IPS-18c (cell line): ENCODE measurements around the gene TPM2.

Experiments used
- H3K4me3 ChIP-seq: 2 replicates; pipeline ENCODE4 v1.7.0; 2013; ENCODE audit warnings: low read depth, mild to moderate bottlenecking, low read length, moderate library complexity; ENCODE audit not compliant: insufficient read depth
- H3K9me3 ChIP-seq: one replicate; pipeline ENCODE4 v1.6.1; 2013; ENCODE audit warnings: mild to moderate bottlenecking, low read length, moderate library complexity; ENCODE audit not compliant: control insufficient read depth, insufficient read depth

Gene TPM2

DNA sequence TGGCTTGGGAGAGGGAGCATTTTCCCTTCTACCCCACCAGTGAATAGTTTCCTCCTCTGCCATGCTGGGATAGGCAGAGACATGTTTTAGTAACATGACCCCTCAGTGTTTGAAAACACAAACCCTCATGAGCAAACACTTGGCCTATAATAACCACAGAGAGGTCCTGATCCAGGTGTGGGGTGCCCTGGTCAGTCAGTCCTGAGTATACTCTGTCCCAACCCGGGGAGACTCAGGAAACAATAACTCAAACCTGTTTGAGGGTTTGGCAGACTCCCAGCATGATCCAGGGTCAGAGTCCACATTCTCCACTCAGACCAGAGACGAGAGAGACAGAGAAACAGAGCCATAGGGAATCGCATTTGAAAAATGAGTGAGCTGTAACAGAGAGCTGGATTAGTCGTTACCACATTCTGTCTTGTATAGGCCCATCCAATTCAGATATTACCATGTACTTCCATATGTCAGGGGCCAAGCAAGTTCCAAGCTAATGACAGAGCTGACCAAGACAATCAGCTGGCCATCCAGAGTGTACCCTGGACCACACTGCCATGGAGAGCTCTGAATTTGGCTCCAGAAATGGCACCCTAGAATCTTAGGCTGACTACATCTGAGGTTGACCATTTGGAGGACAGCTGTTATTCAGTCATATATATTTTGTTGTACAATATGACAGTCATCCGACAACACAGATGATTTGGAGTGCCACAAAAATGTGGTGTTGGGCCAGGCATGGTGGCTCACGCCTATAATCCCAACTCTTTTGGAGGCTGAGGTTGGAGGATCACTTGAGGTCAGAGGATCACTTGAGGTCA lies 20.2 kb downstream of the TPM2 start:
- Histone ChIP-seq H3K9me3 (no peaks in the 10 kb centered on the region), H3K4me3 (no peak overlapping the region)

DNA sequence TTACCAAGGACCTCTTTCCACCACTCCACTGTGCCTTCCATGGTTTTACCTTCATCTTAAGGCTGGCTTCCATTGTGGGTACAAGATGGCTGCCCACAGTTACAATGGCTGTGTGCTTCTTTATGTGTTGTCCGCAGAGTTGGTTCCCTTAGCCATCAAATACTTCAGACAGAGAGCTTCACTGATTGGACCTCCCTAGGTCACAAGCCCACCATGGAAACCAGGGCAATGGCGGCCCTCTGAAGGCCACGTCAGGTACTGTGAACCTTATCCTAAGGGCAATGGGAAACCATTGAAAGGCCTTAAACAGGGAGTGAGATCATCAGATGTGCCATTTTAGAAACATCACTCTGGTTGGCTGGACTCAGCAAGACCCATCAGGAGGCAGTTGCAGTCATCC lies 21.8 kb downstream of the TPM2 start:
- Histone ChIP-seq H3K9me3 (no peaks in the 10 kb centered on the region), H3K4me3 (no peak overlapping the region)

DNA sequence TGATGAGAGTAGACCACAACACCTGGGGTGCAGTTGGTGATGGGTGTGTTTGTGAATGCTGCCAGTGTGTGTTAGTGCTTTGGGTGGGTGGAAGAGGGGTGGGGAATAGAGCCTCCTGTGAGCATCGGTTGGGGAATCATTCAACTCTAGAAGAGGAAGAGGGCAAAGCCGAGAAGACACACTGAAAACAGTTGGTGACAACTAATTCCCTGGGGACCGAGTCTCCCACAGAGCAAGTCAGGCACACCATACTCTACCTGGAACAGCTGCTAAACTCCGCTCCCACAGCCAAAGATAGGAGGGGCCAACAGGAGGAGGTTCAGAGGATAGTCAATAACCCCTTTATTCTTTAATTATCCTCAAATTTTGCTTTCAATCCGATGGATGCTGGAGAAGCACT lies 23.2 kb downstream of the TPM2 start:
- H3K9me3 ChIP-seq: no peaks in the 10 kb centered on the region
- no peak overlapping the region for H3K4me3 ChIP-seq

DNA sequence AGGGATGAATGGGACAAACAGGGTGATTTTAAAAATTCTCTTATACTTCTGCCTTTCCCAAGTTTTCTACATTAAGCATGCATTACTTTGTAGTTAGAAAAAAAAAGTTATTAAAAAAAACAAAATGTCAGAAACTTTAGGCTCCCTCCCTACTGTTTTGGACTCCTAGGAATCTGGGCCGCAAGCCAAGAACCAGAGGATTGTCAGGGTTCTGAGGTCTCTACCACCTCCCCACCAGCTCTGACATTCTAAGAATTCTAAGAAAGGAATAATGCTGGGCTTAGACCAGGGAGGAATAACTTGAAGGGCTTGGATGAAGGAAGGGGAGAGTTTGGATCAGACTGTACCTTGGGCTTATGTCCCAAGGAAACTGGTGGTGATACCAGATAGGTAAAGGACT lies 23.7 kb downstream of the TPM2 start:
- no peaks in the 10 kb centered on the region for H3K9me3 ChIP-seq
- no peak overlapping the region for H3K4me3 ChIP-seq

DNA sequence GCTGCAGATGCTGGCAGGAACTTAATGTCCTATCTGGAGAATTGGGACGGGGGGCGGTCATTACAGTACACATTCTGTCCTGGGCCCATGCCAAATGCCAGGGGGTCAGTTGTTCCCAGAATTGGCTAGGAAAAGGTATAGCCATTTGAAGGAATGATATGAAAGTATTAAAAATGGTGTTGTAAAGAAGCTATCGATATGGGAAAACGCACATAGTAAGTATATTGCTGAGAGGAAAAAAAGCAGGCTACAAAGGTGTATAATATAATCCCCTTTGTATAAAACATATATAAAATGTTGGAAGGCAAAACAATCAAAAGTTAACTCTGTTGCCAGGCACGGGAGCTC lies 24.3 kb downstream of the TPM2 start:
- no peaks in the 10 kb centered on the region for H3K9me3 ChIP-seq
- peak overlapping the region; percentile 85 for H3K4me3 ChIP-seq

DNA sequence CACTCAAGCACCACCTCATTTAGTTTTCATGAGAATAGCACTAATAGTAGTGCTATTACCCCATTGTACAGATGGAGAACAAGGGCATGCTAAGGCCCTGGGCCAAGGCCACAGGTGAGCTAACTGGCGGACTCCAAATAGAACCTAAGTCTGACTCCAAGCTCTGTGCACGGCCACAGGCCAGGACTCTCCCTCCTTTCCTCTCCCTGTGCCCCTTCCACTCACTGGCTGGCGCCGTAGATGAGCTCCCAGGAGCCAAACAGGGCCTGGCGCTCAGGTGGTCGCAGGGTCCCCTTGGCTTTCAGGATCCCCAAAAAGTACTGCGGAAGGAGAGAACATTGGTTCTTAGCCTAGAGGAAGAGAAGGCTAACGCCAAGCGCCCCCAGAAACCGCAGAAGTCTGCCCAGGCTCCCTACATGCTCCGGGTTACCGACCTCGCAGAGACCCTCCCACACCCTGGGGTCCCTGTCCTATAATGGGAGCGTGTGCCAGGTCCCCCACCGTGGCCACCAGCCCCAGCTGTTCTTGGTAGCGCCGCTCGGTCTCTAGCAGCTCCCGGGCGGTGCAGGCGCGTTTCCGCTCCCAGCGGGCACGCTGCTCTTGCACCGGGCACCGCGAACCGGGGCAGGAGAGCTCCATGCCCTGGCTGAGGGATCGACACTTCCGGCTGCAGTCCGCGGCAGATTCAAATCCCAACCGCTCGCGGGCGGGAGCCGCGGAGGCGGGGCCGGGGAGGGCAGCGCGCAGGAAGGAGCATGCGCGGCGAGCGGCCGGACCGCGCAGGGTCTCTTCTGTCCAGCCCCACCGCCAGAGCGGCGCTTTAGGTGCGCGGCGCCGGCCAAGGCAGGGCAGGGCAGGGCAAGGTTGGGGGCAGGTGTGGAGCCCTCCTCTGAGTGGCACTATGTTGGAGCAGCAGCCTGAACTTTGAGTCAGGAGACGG lies 24.9 kb downstream of the TPM2 start, which contains the start of gene ARHGEF39:
Gene ARHGEF39 (minus strand): TSS at position 665 of the 940 bp plus-strand sequence. CDS start 26 bp downstream, at position 639.
- Histone ChIP-seq H3K9me3 (no peaks in the 10 kb centered on the region), H3K4me3 (peak within 1 kb of the TSS; percentile 85)

DNA sequence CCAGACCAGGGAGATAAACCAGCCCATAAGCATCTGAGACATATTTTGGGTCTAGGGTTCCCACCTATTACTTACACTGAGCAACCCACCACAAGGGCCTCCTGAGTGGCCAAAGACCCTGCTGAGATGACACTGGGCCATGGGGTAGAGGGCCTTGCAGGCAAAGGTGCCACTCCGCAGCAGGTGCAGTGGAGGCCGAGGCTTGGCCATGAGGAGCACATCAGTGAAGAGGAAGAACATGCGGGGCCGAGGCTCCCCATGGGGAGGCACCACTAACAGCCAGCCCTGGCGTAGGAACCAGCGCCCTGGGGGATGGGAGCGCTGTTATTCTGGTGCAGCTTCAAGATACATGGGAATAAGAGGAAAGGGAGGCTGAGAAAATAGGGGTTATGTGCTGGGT lies 27.3 kb downstream of the TPM2 start:
- H3K4me3 ChIP-seq: no peak overlapping the region
- no peaks in the 10 kb centered on the region for H3K9me3 ChIP-seq

DNA sequence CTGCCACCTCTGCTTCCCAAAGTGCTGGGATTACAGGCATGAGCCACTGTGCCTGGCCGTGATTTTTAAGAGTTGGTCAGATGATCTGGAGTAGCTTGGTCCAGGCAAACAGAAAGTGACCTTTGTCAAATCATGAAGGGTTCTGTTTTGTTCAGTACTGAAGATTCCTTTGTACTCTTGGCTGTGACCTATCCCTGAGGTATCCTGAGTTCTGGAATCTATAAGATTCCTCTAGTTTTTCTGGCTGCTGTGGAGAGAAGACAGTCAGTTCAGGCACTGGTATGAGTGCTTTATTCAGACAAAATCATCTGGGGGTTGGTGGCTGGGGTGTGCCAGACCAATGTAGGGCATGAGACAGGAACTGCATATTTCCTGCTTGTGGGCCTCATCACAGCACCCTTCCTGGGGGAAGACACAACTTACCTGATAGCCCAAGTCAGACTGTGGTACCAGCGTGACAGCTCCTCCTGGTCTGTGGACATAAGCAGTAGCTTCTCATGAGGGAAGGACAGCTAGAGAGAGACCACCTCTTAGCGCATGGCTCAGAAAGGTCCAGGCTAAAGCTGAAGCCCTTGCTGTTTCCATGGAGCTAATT lies 27.9 kb downstream of the TPM2 start:
- Histone ChIP-seq H3K9me3 (no peaks in the 10 kb centered on the region), H3K4me3 (no peak overlapping the region)

DNA sequence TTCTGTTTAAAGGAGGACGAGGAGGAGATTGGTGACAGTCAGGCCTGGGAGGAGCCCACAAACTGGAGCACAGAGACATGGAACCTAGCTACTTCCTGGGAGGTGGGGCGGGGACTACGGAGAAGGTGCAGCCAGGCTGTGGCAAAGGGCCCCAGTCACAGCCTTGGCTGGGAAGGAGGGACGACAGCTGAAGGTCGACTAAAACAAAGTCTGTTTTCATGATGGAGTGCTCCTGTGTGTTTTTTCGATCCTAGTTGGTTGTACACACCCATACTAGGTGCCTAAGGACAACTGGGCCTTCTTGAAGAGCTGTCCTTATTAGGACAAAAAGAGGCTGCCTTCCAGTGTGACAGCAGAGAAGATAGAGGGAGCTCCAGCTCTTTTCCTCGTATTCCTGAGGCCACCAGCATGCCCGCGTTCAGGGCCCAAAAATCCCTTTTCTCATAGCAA lies 28.7 kb downstream of the TPM2 start:
- Histone ChIP-seq H3K9me3 (no peaks in the 10 kb centered on the region), H3K4me3 (no peak overlapping the region)

DNA sequence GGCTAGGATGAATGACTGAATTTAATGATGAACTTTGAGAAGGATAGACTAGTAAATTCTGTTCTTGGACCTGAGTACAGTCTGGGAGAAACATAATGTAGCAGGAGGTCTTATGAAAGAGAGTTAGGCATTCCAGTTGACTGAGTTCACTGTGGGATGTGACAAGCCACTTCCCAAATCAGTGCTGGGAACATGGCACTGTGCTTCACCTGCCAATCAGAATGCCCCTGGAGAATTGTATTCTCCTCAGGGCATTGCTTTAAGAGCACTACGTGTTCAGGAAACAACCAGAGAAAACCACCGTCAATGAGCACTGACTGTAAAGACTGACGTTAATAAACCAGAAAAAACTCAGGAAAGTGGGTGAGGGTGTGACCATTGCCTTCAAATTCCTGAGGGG lies 30.4 kb downstream of the TPM2 start:
- Histone ChIP-seq H3K9me3 (no peaks in the 10 kb centered on the region), H3K4me3 (no peak overlapping the region; the same call in 1 of the 2 replicates)

DNA sequence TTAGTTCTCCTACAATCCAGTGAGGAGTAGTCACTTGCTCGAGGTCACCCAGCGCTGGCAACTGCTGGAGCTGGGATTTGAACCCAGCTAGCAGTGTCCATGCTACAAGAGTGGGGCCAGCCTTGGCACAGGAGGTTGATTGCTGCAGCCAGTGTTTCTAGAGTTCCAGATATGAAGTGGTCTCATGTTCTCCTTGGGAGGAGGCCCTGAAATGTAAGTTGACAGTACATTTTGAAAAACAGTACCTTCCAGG lies 30.8 kb downstream of the TPM2 start:
- H3K9me3 ChIP-seq: no peaks in the 10 kb centered on the region

DNA sequence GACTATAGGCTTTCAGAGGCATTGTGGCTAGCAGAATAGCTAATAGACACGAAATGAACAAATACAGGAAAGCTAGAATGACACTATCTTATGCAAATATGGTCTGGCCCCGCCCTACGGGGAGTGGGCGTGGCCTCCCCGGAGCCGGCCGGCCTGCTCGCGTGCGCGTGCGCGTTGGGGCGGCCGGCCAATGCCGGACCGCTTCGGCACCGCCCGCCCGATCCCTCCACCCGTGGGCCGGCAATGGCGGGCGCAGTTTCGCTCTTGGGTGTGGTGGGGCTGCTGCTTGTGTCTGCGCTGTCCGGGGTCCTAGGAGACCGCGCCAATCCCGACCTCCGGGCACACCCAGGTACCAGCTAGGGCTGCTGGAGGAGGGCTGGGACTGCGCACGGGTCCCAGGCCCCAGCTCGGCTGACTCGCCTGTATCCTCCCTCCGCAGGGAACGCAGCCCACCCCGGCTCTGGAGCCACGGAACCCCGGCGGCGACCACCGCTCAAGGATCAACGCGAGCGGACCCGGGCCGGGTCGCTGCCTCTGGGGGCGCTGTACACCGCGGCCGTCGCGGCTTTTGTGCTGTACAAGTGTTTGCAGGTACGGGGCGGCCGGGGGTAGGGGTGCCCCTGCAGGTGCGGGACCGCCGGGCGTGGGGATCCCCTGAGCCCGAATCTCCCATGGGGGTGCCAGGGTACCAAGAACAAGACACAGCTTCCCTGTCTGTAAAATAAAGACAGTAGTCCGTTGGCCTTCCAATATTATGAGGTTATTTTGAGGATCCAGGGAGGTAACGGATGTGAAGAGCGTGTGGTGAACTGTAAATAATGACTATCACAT lies 31.4 kb downstream of the TPM2 start, which contains the start of gene CCDC107:
Gene CCDC107 (plus strand): TSS at position 156 of the 831 bp plus-strand sequence. CDS start 88 bp downstream, at position 244.
- H3K4me3 ChIP-seq: peak within 1 kb of the TSS; percentile 92

More for the DNA sequence above, 30.8 kb downstream of the TPM2 start:
- H3K4me3 ChIP-seq: peak overlapping the region; percentile 92

DNA sequence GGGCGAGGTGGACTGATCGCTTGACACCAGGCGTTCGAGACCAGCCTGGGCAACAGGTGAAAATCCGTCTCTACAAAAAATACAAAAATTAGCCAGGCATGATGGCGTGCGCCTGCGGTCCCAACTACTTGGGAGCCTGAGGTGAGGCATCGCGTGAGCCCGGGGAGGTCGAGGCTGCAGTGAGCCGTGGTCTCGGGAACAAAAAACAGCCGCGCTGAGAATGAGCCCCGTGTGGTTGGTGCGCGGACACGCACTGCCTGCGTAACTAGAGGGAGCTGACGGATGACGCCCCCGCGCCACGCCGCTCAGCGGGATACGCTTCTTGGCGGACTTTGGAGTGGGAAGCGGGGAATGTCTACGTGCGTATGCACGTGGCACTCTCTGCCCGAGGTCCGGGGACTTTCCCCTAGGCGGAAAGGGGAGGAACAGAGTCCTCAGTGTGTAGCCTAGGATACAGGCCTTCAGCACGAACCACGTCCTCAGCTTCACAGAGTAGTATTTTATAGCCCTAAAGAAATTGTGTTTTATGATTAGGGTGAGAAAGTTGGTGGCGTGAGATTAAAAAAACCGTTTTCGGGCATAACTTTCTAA lies 32.1 kb downstream of the TPM2 start, which contains the start of gene RMRP:
Gene RMRP (minus strand): TSS at position 474 of the 591 bp plus-strand sequence.
- H3K4me3 ChIP-seq: peak within 1 kb of the TSS; percentile 92
- no peaks in the 10 kb centered on the region for H3K9me3 ChIP-seq

More for the DNA sequence above, 31.4 kb downstream of the TPM2 start, which contains the start of gene CCDC107:
- no peaks in the 10 kb centered on the region for H3K9me3 ChIP-seq

DNA sequence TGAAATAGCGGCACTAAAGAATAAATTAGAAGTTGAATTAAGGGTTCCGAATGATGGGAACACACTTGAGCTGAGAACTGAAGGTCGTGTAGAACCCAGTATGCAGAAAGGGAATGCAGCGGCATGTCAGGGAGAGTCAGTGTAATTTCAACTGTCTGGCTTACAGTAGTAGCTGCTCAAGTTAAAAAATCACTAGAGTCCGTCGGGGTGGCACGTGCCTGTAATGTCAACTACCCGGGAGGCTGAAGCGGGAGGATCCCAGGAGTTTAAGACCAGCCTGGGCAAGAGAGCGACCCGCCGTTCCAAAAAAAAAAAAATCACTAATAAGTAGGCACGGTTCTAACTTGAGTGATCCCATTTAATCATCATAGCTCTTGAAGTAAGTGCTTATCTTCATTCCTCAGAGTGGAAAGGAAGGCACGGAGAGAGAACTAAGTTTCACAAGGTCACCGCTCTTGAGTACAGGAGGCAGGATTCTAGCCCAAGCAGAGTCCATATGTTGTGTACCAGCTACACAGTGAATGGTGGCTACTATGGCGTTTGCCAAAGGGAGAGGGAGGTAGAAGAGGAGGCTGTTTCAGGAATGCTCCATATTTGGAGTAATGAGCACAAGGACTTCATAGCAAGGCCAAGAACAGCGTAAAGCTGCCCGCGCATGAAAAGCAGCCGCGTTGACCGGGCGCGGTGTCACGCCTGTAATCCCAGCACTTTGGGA lies 32.7 kb downstream of the TPM2 start:
- H3K4me3 ChIP-seq: peak overlapping the region; percentile 35
- no peaks in the 10 kb centered on the region for H3K9me3 ChIP-seq

DNA sequence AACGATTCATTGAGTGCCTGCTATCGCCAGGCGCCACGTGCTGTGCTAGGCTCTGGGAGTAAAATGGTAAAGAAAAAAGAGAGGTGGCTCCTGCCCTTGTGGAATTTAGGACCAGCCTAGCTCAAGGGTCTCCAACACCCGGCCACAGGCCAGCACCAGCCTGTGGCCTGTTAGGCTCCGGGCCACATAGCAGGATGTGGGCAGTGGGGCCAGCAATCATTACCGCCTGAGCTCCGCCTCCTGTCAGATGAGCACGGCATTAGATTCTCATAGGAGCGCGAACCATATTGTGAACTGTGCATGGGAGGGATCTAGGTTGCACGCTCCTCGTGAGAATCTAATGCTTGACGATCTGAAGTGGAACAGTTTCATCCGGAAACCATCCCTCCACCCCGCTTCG lies 33.4 kb downstream of the TPM2 start:
- Histone ChIP-seq H3K4me3 (no peak overlapping the region), H3K9me3 (no peaks in the 10 kb centered on the region)

DNA sequence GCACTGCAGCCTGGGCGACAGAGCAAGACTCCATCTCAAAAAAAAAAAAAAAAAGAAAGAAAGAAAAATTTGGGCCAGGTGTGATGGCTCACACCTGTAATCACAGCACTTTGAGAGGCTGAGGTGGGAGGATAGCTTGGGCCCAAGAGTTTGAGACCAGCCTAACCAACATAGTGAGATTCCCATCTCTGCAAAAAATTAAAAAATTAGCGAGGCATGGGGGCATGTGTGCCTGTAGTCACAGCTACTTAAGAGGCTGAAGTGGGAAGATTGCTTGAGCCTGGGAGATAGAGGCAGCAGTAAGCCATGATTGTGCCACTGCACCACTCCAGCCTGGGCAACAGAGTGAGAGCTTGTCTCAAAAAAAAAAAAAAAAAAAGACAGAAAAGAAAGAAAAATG lies 36.1 kb downstream of the TPM2 start:
- H3K9me3 ChIP-seq: no peaks in the 10 kb centered on the region
- no peak overlapping the region for H3K4me3 ChIP-seq
